Caco-2 (cell line): ENCODE data around the gene GSS. TPM values are rescaled to one million over a fixed set of nuclear protein-coding genes. Genes with fewer than 3 reads are reported as not detected.

ENCODE experiments used
- BruUV-seq: library from RNA; stranded (reverse); fragments of 400-500 nt; replicated peaks from 2 replicates; lab custom pipeline; 2021; lab: Mats Ljungman, UMichigan
- CTCF ChIA-PET: fragments of 300-600 bp; sonication (Branson Sonifier 250); formaldehyde crosslinking; loops from one replicate; lab custom pipeline; 2022; ENCODE audit warnings: antibody characterized with exemption; lab: Charles Lee
- POLR2A ChIA-PET: fragments of 300-600 bp; sonication (Branson Sonifier 250); formaldehyde crosslinking; loops from one replicate; lab custom pipeline; 2022; ENCODE audit warnings: antibody characterized with exemption; lab: Charles Lee
- DNase-seq, 2 experiments: peaks; one replicate each; pipeline versions ENCODE4 v3.0.0 to v3.0.0-alpha.2; 2020 to 2022
- H3K27me3 ChIP-seq: replicated peaks from 2 replicates; pipeline ENCODE4 v1.6.0; 2011; ENCODE audit warnings: low read length; ENCODE audit not compliant: control insufficient read depth, insufficient read depth
- H3K36me3 ChIP-seq: 2 replicates; pipeline ENCODE4 v1.5.1; 2011; ENCODE audit warnings: low read length; ENCODE audit not compliant: control insufficient read depth, insufficient read depth
- H3K4me1 ChIP-seq: fragments of 250-450 bp; sonication (Bioruptor Pico); 2 replicates; pipeline ENCODE4 v1.5.1; 2020; ENCODE audit warnings: mild to moderate bottlenecking
- H3K4me3 ChIP-seq: 2 replicates; pipeline ENCODE4 v1.5.1; 2011; ENCODE audit warnings: low read depth, mild to moderate bottlenecking, control low read depth, low read length
- H3K9me3 ChIP-seq: fragments of 250-450 bp; sonication (Bioruptor Pico); 2 replicates; pipeline ENCODE4 v1.5.1; 2020; ENCODE audit warnings: mild to moderate bottlenecking, moderate library complexity
- H3K27ac Mint-ChIP-seq: one replicate; pipeline ENCODE4 v1.8.0; 2022; ENCODE audit warnings: mixed read lengths; ENCODE audit not compliant: unreplicated experiment
- H3K27me3 Mint-ChIP-seq: one replicate; pipeline ENCODE4 v1.8.0; 2022; ENCODE audit warnings: mixed read lengths; ENCODE audit not compliant: insufficient read depth, unreplicated experiment
- H3K36me3 Mint-ChIP-seq: one replicate; pipeline ENCODE4 v1.8.0; 2022; ENCODE audit warnings: mild to moderate bottlenecking, mixed read lengths; ENCODE audit not compliant: insufficient read depth, unreplicated experiment
- H3K4me1 Mint-ChIP-seq: one replicate; pipeline ENCODE4 v1.8.0; 2022; ENCODE audit warnings: low read depth, mixed read lengths; ENCODE audit not compliant: unreplicated experiment
- H3K4me3 Mint-ChIP-seq: one replicate; pipeline ENCODE4 v1.8.0; 2022; ENCODE audit warnings: mild to moderate bottlenecking, moderate library complexity, mixed read lengths; ENCODE audit not compliant: unreplicated experiment
- H3K9me3 Mint-ChIP-seq: one replicate; pipeline ENCODE4 v1.8.0; 2022; ENCODE audit warnings: mixed read lengths; ENCODE audit not compliant: unreplicated experiment
- intact Hi-C: fragments of 100-400 bp; cut with micrococcal nuclease; formaldehyde crosslinking; loops from one replicate; pipeline ENCODE4 v1.10.0; 2022; ENCODE audit not compliant: unreplicated experiment
- total RNA-seq: library from RNA; stranded (reverse); gene quantifications from 2 replicates; pipeline ENCODE4 v1.2.3, GENCODE V29; 2022
- TF ChIP-seq, protein P1 (sequence below), 2 experiments: fragments of 200-600 bp in 1 of 2; IDR thresholded peaks; 1 replicate in 1 of 2; 2 replicates in 1 of 2; pipeline versions ENCODE4 v1.5.1 to v1.8.0; 2011 to 2022; ENCODE audit warnings: antibody characterized with exemption in 1 of 2, control low read depth in 1 of 2, inconsistent platforms in 1 of 2, low read depth in 1 of 2, low read length in 1 of 2, mild to moderate bottlenecking in 1 of 2, moderate library complexity in 1 of 2; ENCODE audit not compliant: insufficient read depth in 1 of 2, severe bottlenecking in 1 of 2, unreplicated experiment in 1 of 2

GSS gene
- total RNA-seq, 1 experiment from 2014 or later = 138 TPM

DNA sequence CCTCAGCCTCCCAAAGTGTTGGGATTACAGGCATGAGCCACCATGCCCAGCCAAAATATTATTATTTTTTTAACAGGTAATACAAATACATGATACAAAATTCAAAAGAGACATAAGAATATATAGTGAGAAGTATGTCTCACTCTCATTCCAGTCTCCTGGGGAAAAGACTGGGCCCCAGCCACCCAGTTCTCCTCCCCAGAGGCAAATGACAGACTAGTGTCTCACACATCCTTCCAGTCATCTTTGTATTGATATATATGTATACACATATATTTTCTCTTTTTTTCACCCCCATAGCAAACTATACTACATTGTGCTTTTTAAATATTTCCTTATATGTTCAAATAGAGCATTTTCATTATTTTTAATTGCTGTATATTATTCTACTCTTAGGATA lies 8.3 kb downstream of the GSS start:
- CTCF ChIA-PET = no interaction called here
- TF ChIP-seq, protein P1, sequence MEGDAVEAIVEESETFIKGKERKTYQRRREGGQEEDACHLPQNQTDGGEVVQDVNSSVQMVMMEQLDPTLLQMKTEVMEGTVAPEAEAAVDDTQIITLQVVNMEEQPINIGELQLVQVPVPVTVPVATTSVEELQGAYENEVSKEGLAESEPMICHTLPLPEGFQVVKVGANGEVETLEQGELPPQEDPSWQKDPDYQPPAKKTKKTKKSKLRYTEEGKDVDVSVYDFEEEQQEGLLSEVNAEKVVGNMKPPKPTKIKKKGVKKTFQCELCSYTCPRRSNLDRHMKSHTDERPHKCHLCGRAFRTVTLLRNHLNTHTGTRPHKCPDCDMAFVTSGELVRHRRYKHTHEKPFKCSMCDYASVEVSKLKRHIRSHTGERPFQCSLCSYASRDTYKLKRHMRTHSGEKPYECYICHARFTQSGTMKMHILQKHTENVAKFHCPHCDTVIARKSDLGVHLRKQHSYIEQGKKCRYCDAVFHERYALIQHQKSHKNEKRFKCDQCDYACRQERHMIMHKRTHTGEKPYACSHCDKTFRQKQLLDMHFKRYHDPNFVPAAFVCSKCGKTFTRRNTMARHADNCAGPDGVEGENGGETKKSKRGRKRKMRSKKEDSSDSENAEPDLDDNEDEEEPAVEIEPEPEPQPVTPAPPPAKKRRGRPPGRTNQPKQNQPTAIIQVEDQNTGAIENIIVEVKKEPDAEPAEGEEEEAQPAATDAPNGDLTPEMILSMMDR (IDR thresholded peaks at IDR 0.05; ENCODE audit: insufficient read depth in 1 of 2, low read depth in 1 of 2, low read length in 1 of 2, severe bottlenecking in 1 of 2, unreplicated experiment in 1 of 2) = no peak
- BruUV-seq = no TSS peak
- Mint-ChIP-seq H3K4me3 (no peak overlapping the region), H3K27me3 (no peaks in the 10 kb centered on the region), H3K36me3 (peaks cover 30% of the 10 kb centered on the region), H3K27ac (no peak overlapping the region), H3K9me3 (no peaks in the 10 kb centered on the region), H3K4me1 (no peaks in the 10 kb centered on the region)
- intact Hi-C loops = no loop called here
- no peaks in the 10 kb centered on the region for H3K9me3 ChIP-seq
- DNase-seq = no peak
- H3K4me3 ChIP-seq = no peak overlapping the region
- no peaks in the 10 kb centered on the region for H3K4me1 ChIP-seq
- peaks cover 9% of the 10 kb centered on the region for H3K36me3 ChIP-seq
- POLR2A ChIA-PET = no interaction called here
- no peaks in the 10 kb centered on the region for H3K27me3 ChIP-seq

DNA sequence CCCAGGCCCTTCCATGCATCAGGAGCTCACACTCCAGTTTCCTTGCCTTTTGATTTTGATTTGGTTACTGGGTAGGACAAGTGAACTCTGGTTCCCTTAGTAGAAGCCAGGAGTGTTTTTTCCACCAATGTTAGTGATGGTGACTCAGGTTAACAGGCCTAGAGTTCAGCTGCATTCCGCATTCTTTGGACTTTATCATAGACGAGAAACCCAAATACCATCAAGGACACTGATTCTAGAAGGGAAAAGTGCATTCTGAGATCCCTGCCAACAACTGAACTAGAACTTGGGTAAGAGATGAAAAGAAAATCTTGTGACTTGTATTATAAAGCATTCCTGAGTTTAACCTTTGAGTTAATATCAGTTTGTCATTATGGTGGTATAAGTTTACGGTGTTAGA lies 8.9 kb downstream of the GSS start:
- Mint-ChIP-seq H3K27ac (no peak overlapping the region), H3K27me3 (no peaks in the 10 kb centered on the region), H3K9me3 (no peaks in the 10 kb centered on the region), H3K4me1 (no peaks in the 10 kb centered on the region), H3K4me3 (no peak overlapping the region), H3K36me3 (peaks cover 37% of the 10 kb centered on the region)
- DNase-seq = no peak
- Histone ChIP-seq H3K27me3 (no peaks in the 10 kb centered on the region), H3K9me3 (no peaks in the 10 kb centered on the region), H3K4me1 (no peaks in the 10 kb centered on the region), H3K4me3 (no peak overlapping the region), H3K36me3 (peaks cover 12% of the 10 kb centered on the region)
- intact Hi-C loops = no loop called here
- ChIA-PET POLR2A (no interaction called here), CTCF (interaction anchor here (1.0 kb wide), 1 partner anchor 9 kb away, joined by 3 read pairs; no protein-coding TSS in a partner anchor)
- TF ChIP-seq, protein P1 (IDR thresholded peaks at IDR 0.05; ENCODE audit: insufficient read depth in 1 of 2, low read depth in 1 of 2, low read length in 1 of 2, severe bottlenecking in 1 of 2, unreplicated experiment in 1 of 2) = no peak
- no TSS peak for BruUV-seq

DNA sequence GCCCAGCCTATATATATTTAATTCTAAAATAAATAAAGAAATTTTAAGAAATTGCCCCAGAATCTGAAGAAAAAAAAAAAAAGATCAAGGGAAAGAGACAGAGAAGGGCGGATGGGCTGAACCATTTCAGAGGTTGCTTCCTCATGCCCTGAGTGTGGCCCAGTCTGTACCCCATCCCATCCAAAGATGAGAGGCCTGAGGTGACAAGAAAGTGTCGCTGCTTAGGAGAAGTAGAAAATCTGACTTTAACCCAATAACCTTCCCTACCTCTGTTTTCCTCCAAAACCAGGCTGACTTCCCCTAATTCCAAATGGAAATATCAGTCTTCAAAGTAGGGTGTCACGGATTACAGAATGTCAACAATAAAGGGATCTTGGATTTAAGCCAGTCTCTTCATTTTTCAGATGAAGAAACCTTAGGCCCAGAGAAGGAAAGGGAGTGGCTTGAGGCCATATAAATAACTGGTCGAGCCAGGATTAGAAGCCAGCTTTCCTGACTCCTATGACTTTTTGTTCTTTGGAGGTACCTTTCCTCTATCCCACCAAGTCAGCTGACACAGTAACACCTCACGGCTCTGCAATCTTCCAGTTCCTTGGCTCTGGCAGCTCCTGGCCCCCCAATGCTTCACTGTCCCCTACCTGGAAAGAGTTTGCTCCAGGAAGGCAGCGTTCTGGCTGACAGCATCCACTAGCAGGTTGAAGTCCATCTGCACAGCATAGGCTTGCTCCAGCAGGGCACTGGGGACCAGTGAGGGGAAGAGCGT lies 10.1 kb downstream of the GSS start:
- intact Hi-C loops = no loop called here

More for the DNA sequence above, 10.1 kb downstream of the GSS start:
- H3K4me3 ChIP-seq = no peak overlapping the region
- no peaks in the 10 kb centered on the region for H3K9me3 ChIP-seq
- H3K27me3 ChIP-seq = no peaks in the 10 kb centered on the region
- TF ChIP-seq, protein P1 (IDR thresholded peaks at IDR 0.05; ENCODE audit: insufficient read depth in 1 of 2, low read depth in 1 of 2, low read length in 1 of 2, severe bottlenecking in 1 of 2, unreplicated experiment in 1 of 2) = no peak
- DNase-seq = no peak
- CTCF ChIA-PET = interaction anchor here (1.0 kb wide), 1 partner anchor 69 kb away, joined by 3 read pairs; the partner anchor contains the start of gene ACSS2
- Mint-ChIP-seq H3K4me1 (no peaks in the 10 kb centered on the region), H3K36me3 (peaks cover 43% of the 10 kb centered on the region), H3K4me3 (no peak overlapping the region), H3K27ac (no peak overlapping the region), H3K9me3 (no peaks in the 10 kb centered on the region), H3K27me3 (no peaks in the 10 kb centered on the region)
- no TSS peak for BruUV-seq
- H3K4me1 ChIP-seq = no peaks in the 10 kb centered on the region
- peaks cover 12% of the 10 kb centered on the region for H3K36me3 ChIP-seq
- POLR2A ChIA-PET = no interaction called here
